K562 (cell line): ENCODE results near the gene FIS1. TPM values are rescaled to one million over a fixed set of nuclear protein-coding genes. Genes with fewer than 3 reads are reported as not detected.

Experiments used
- BRF2 ChIP-seq: IDR thresholded peaks from 3 replicates; pipeline ENCODE4 v1.6.1; 2011; ENCODE audit warnings: borderline replicate concordance, mild to moderate bottlenecking; ENCODE audit not compliant: insufficient read length, insufficient read depth
- CBFA2T3 ChIP-seq: fragments of 450-650 bp; IDR thresholded peaks from 2 replicates; pipeline ENCODE4 v1.6.1; 2017
- ILK ChIP-seq: fragments of 450-650 bp; IDR thresholded peaks from 2 replicates; pipeline ENCODE4 v1.6.1; 2016; ENCODE audit warnings: missing genetic modification characterization, low read depth, mild to moderate bottlenecking, missing compliant biosample characterization, moderate library complexity, borderline replicate concordance
- KLF13 ChIP-seq: fragments of 450-650 bp; IDR thresholded peaks from 2 replicates; pipeline ENCODE4 v1.6.1; 2016; ENCODE audit warnings: missing genetic modification characterization, low read depth, mild to moderate bottlenecking, missing compliant biosample characterization, moderate library complexity, borderline replicate concordance
- SIN3A ChIP-seq, 2 experiments: fragments of 150-350 bp in 1 of 2; IDR thresholded peaks; 2 replicates each; pipeline ENCODE4 v1.6.1; 2011 to 2016; ENCODE audit warnings: borderline replicate concordance in 2 of 2, low read depth in 2 of 2, low read length in 2 of 2, mild to moderate bottlenecking in 2 of 2, moderate library complexity in 2 of 2; ENCODE audit not compliant: control insufficient read depth in 1 of 2
- SUPT5H ChIP-seq: fragments of 450-650 bp; IDR thresholded peaks from 2 replicates; pipeline ENCODE4 v1.6.1; 2016
- TCF15 ChIP-seq: fragments of 250-450 bp; sonication (Bioruptor Pico); IDR thresholded peaks from 2 replicates; pipeline ENCODE4 v1.8.0; 2022; ENCODE audit warnings: moderate library complexity, mild to moderate bottlenecking, inconsistent platforms
- WHSC1 ChIP-seq: IDR thresholded peaks from one replicate; pipeline ENCODE4 v1.6.1; 2012; ENCODE audit warnings: low read length, control low read depth, inconsistent platforms
- ZBTB1 ChIP-seq: sonication (generic); formaldehyde crosslinking; IDR thresholded peaks from 2 replicates; pipeline ENCODE4 v1.8.1; 2023; ENCODE audit warnings: missing genetic modification reagents, low read depth, mild to moderate bottlenecking, borderline replicate concordance
- ZBTB43 ChIP-seq: sonication (generic); formaldehyde crosslinking; IDR thresholded peaks from 2 replicates; pipeline ENCODE4 v1.8.0; 2023; ENCODE audit warnings: mild to moderate bottlenecking, missing genetic modification reagents
- ZC3H4 ChIP-seq: sonication (generic); formaldehyde crosslinking; IDR thresholded peaks from 2 replicates; pipeline ENCODE4 v1.9.0; 2021; ENCODE audit warnings: missing genetic modification reagents, borderline replicate concordance
- ZEB2 ChIP-seq: fragments of 450-650 bp; IDR thresholded peaks from 2 replicates; pipeline ENCODE4 v1.6.1; 2016
- polyA plus RNA-seq, 8 experiments: library from polyadenylated mRNA; depleted of rRNA in 4 of 8; stranded (reverse) in 5 of 8; unstranded in 3 of 8; fragments of >200 nt; fragmentation: Nextera tagmentation in 2 of 8; fragmentation: Illumina TruSeq in 1 of 8; extraction: Ambion mirVana in 2 of 8; extraction: Trizol in 1 of 8; gene quantifications; 2 replicates each; pipeline versions ENCODE4 v1.2.1 to v1.2.3, GENCODE V29; 2011 to 2014; ENCODE audit warnings: inconsistent platforms in 1 of 8, missing spikeins in 1 of 8
- total RNA-seq, 7 experiments: library from RNA; depleted of rRNA in 6 of 7; stranded (reverse); fragments of >200 nt in 6 of 7; fragmentation: Illumina TruSeq in 2 of 7; extraction: Trizol in 2 of 7; gene quantifications; 2 replicates each; pipeline versions ENCODE4 v1.2.1 to v1.2.3, GENCODE V29; 2011 to 2021; ENCODE audit warnings: low replicate concordance in 1 of 7
- TF ChIP-seq, protein P1 (sequence below), 2 experiments: fragments of 450-650 bp; formaldehyde crosslinking in 1 of 2; IDR thresholded peaks; 2 replicates each; pipeline versions ENCODE4 v1.4.0 to v1.6.1; 2014 to 2020; ENCODE audit warnings: mild to moderate bottlenecking in 2 of 2, borderline replicate concordance in 1 of 2, low read depth in 1 of 2

The FIS1 gene
- total and polyA plus RNA-seq, 9 of the 15 experiments (the other 6 are each of a cell fraction or from before 2014, with no cell fraction given): 86.0 to 257 (median 144) TPM

GRCh38 chr7:101244375-101245146, at the start of gene FIS1 (continued):
- TF ChIP-seq BRF2 (no peak), ZBTB43 (no peak), CBFA2T3 (no peak), SUPT5H (peak; percentile 96), ZC3H4 (no peak), ZEB2 (no peak), KLF13 (tag) (peak; percentile 25), WHSC1 (no peak), TCF15 (CRISPR knock-in tag) (no peak), SIN3A (IDR thresholded peaks at IDR 0.05; ENCODE audit: borderline replicate concordance in 2 of 2, control insufficient read depth in 1 of 2, low read depth in 2 of 2, low read length in 2 of 2) (peak; percentile 91 to 96), ILK (tag) (no peak), ZBTB1 (CRISPR knock-in tag) (0 out of 2 replicates have a peak, but pooled peaks have one; percentile 30)
- TF ChIP-seq, protein P1, sequence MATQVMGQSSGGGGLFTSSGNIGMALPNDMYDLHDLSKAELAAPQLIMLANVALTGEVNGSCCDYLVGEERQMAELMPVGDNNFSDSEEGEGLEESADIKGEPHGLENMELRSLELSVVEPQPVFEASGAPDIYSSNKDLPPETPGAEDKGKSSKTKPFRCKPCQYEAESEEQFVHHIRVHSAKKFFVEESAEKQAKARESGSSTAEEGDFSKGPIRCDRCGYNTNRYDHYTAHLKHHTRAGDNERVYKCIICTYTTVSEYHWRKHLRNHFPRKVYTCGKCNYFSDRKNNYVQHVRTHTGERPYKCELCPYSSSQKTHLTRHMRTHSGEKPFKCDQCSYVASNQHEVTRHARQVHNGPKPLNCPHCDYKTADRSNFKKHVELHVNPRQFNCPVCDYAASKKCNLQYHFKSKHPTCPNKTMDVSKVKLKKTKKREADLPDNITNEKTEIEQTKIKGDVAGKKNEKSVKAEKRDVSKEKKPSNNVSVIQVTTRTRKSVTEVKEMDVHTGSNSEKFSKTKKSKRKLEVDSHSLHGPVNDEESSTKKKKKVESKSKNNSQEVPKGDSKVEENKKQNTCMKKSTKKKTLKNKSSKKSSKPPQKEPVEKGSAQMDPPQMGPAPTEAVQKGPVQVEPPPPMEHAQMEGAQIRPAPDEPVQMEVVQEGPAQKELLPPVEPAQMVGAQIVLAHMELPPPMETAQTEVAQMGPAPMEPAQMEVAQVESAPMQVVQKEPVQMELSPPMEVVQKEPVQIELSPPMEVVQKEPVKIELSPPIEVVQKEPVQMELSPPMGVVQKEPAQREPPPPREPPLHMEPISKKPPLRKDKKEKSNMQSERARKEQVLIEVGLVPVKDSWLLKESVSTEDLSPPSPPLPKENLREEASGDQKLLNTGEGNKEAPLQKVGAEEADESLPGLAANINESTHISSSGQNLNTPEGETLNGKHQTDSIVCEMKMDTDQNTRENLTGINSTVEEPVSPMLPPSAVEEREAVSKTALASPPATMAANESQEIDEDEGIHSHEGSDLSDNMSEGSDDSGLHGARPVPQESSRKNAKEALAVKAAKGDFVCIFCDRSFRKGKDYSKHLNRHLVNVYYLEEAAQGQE (IDR thresholded peaks at IDR 0.05; ENCODE audit: borderline replicate concordance): peak; percentile 80
- TF ChIP-seq, protein P1 (CRISPR knock-in tag; IDR thresholded peaks at IDR 0.05; ENCODE audit: low read depth): peak; percentile 71
